ENCODE measurements around the gene TEX50.
"Not testable (repeated sequence)": the region's sequence is repeated elsewhere in the genome, so short reads cannot be mapped to it uniquely, and the experiment has no call there.

The TEX50 gene

GRCh38 chr1:173638043-173639021 is 3.2 kb downstream of the TEX50 start:
- Mint-ChIP-seq H3K4me1 (peaks cover 16% of the 10 kb centered on the region), H3K36me3 (ENCODE audit: low read depth) (peaks cover 24% of the 10 kb centered on the region), H3K27ac (peak overlapping the region; percentile 99), H3K9me3 (peaks cover 26% of the 10 kb centered on the region), H3K4me3 (peak overlapping the region; percentile 91), H3K27me3 (ENCODE audit: low read depth, poor library complexity) (no peaks in the 10 kb centered on the region)
- TF ChIP-seq, protein P1, sequence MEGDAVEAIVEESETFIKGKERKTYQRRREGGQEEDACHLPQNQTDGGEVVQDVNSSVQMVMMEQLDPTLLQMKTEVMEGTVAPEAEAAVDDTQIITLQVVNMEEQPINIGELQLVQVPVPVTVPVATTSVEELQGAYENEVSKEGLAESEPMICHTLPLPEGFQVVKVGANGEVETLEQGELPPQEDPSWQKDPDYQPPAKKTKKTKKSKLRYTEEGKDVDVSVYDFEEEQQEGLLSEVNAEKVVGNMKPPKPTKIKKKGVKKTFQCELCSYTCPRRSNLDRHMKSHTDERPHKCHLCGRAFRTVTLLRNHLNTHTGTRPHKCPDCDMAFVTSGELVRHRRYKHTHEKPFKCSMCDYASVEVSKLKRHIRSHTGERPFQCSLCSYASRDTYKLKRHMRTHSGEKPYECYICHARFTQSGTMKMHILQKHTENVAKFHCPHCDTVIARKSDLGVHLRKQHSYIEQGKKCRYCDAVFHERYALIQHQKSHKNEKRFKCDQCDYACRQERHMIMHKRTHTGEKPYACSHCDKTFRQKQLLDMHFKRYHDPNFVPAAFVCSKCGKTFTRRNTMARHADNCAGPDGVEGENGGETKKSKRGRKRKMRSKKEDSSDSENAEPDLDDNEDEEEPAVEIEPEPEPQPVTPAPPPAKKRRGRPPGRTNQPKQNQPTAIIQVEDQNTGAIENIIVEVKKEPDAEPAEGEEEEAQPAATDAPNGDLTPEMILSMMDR (IDR thresholded peaks at IDR 0.05), result no peak
- DNase-seq, result no peak

GRCh38 chr1:173639102-173639501 is 4.0 kb downstream of the TEX50 start:
- Mint-ChIP-seq H3K9me3 (peaks cover 24% of the 10 kb centered on the region), H3K4me1 (peaks cover 16% of the 10 kb centered on the region), H3K36me3 (ENCODE audit: low read depth) (peaks cover 30% of the 10 kb centered on the region), H3K4me3 (peak overlapping the region; percentile 91), H3K27me3 (ENCODE audit: low read depth, poor library complexity) (no peaks in the 10 kb centered on the region), H3K27ac (peak overlapping the region; percentile 93)
- TF ChIP-seq, protein P1 (IDR thresholded peaks at IDR 0.05), result no peak
- DNase-seq, result no peak

DNA sequence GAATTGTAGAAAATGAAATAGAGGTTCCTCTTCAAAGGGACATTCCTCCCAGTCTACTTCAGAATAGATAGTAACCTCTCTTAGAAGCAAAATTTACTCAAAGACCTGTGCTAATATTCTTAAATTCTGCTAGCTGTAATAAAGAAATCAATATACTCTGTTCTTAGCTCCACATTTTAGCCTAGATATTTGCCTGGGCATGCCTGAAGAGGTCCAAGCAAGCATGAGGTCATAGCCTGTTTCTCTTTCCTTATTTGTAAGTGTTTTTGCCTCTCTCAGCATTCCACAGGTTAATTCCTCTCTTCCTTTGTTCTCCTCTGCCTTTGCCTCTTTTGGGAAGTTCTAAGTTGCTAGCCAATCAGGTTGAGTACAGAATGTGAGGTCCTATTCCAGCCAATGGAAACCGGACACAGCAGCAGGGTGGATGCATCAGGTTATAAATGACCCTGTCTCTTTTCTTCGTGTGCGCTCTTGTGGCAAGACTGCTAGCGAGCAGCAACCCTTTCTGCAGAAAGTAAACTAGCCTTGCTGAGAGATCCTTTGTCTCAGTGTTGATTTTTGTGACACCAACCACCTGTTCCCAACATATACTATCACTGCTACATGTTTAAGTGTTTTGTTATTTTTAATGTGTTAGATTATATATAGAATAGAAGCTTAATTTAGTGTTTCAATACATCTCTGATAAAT is 7.5 kb downstream of the TEX50 start:
- DNase-seq; H3K27me3 Mint-ChIP-seq (ENCODE audit: low read depth, poor library complexity): not testable (repeated sequence)
- H3K4me3 Mint-ChIP-seq, result peak overlapping the region; percentile 24
- H3K9me3 Mint-ChIP-seq, result peaks cover 14% of the 10 kb centered on the region
- peaks cover 16% of the 10 kb centered on the region for H3K4me1 Mint-ChIP-seq
- peaks cover 48% of the 10 kb centered on the region for H3K36me3 Mint-ChIP-seq (ENCODE audit: low read depth)
- H3K27ac Mint-ChIP-seq, result peak overlapping the region; percentile 91

GRCh38 chr1:173646656-173647055 is 11.5 kb downstream of the TEX50 start:
- DNase-seq, result no peak
- H3K4me1 Mint-ChIP-seq, result peaks cover 5% of the 10 kb centered on the region
- H3K27me3 Mint-ChIP-seq (ENCODE audit: low read depth, poor library complexity), result peaks cover 5% of the 10 kb centered on the region
- H3K27ac Mint-ChIP-seq, result no peak overlapping the region
- H3K9me3 Mint-ChIP-seq, result peaks cover 26% of the 10 kb centered on the region
- H3K4me3 Mint-ChIP-seq, result no peak overlapping the region
- TF ChIP-seq, protein P1 (IDR thresholded peaks at IDR 0.05), result no peak
- H3K36me3 Mint-ChIP-seq (ENCODE audit: low read depth), result peaks cover 69% of the 10 kb centered on the region

- H3K27me3 Mint-ChIP-seq (ENCODE audit: low read depth, poor library complexity), result peaks cover 10% of the 10 kb centered on the region
- H3K4me1 Mint-ChIP-seq, result no peaks in the 10 kb centered on the region
- DNase-seq, result no peak
- H3K36me3 Mint-ChIP-seq (ENCODE audit: low read depth), result peaks cover 77% of the 10 kb centered on the region
- no peak overlapping the region for H3K27ac Mint-ChIP-seq
- H3K4me3 Mint-ChIP-seq, result no peak overlapping the region
- TF ChIP-seq, protein P1 (IDR thresholded peaks at IDR 0.05), result no peak
- peaks cover 37% of the 10 kb centered on the region for H3K9me3 Mint-ChIP-seq
Observed at GRCh38 chr1:173648880-173649605, 13.9 kb downstream of the TEX50 start.

- TF ChIP-seq, protein P1 (IDR thresholded peaks at IDR 0.05), result no peak
- DNase-seq, result no peak
- peaks cover 8% of the 10 kb centered on the region for H3K27me3 Mint-ChIP-seq (ENCODE audit: low read depth, poor library complexity)
- H3K27ac Mint-ChIP-seq, result no peak overlapping the region
- no peak overlapping the region for H3K4me3 Mint-ChIP-seq
- H3K4me1 Mint-ChIP-seq, result no peaks in the 10 kb centered on the region
- peaks cover 14% of the 10 kb centered on the region for H3K9me3 Mint-ChIP-seq
- H3K36me3 Mint-ChIP-seq (ENCODE audit: low read depth), result peaks cover 43% of the 10 kb centered on the region
Observed at GRCh38 chr1:173660306-173660705, 25.2 kb downstream of the TEX50 start.
